Right atrium auricular region (tissue), 2 donors: ENCODE data around the gene NYAP2. TPM values are rescaled to one million over a fixed set of nuclear protein-coding genes. Genes with fewer than 3 reads are reported as not detected.

Experiments used
- DNase-seq: peaks from one replicate; pipeline ENCODE4 v3.0.0-alpha.2; 2019; ENCODE audit warnings: low spot score
- H3K27ac ChIP-seq, 2 donors: fragments of 200-600 bp; sonication (generic); 1 replicate in 1 of 2; 2 replicates in 1 of 2; pipeline ENCODE4 v1.5.1; 2016 to 2019
- H3K27me3 ChIP-seq, 2 donors: fragments of 200-600 bp; sonication (generic); one replicate each; pipeline versions ENCODE4 v1.5.1 to v1.6.0; 2017 to 2019
- H3K36me3 ChIP-seq: fragments of 200-600 bp; sonication (generic); one replicate; pipeline ENCODE4 v1.5.1; 2016
- H3K4me1 ChIP-seq, 2 donors: fragments of 200-600 bp; sonication (generic); one replicate each; pipeline versions ENCODE4 v1.5.1 to v1.6.0; 2017 to 2019
- H3K4me3 ChIP-seq, 2 donors: fragments of 200-600 bp; sonication (generic); 1 replicate in 1 of 2; 2 replicates in 1 of 2; pipeline ENCODE4 v1.5.1; 2017 to 2019; ENCODE audit warnings: mild to moderate bottlenecking in 1 of 2, moderate library complexity in 1 of 2
- H3K9me3 ChIP-seq, 2 donors: fragments of 200-600 bp; sonication (generic); one replicate each; pipeline ENCODE4 v1.5.1; 2019
- total RNA-seq, 2 donors: library from RNA; depleted of rRNA; stranded (reverse); fragments of >200 nt; gene quantifications; one replicate each; pipeline ENCODE4 v1.1.0, GENCODE V29; 2016
- TF ChIP-seq, protein P1 (sequence below), 2 donors: fragments of 200-600 bp; sonication (generic); IDR thresholded peaks; one replicate each; pipeline ENCODE4 v1.5.1; 2019; ENCODE audit warnings: antibody characterized with exemption in 2 of 2

Gene NYAP2
- total RNA-seq = not detected

DNA sequence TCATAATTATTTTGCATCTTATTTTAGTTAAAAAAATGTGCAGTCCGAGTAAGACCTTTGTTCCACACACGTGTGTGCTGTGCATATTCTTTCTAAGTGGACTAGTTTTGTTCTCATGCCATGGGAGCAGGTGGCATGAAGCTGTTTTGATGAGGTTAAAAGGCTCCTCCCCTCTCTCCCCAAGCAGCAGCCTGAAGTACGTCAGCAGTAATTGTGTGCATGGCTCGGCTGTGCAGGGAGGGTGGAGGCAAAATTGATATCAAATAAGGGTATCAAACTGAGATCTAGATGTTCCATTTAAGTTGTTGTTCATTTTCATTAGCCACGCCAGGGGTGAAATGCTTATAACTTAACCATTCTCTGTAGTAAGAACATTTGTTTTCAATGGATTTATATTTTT is at the start of gene NYAP2:
TSS of gene NYAP2 (plus strand) at position 207 of the 400 bp plus-strand sequence. CDS start 9,171 bp downstream, outside the sequence.
- Histone ChIP-seq H3K4me3 (no peak within 1 kb of the TSS), H3K27me3 (no peaks in the 10 kb centered on the region), H3K27ac (no peak within 1 kb of the TSS), H3K9me3 (no peaks in the 10 kb centered on the region), H3K36me3 (no peaks in the 10 kb centered on the region), H3K4me1 (no peaks in the 10 kb centered on the region)
- TF ChIP-seq, protein P1, sequence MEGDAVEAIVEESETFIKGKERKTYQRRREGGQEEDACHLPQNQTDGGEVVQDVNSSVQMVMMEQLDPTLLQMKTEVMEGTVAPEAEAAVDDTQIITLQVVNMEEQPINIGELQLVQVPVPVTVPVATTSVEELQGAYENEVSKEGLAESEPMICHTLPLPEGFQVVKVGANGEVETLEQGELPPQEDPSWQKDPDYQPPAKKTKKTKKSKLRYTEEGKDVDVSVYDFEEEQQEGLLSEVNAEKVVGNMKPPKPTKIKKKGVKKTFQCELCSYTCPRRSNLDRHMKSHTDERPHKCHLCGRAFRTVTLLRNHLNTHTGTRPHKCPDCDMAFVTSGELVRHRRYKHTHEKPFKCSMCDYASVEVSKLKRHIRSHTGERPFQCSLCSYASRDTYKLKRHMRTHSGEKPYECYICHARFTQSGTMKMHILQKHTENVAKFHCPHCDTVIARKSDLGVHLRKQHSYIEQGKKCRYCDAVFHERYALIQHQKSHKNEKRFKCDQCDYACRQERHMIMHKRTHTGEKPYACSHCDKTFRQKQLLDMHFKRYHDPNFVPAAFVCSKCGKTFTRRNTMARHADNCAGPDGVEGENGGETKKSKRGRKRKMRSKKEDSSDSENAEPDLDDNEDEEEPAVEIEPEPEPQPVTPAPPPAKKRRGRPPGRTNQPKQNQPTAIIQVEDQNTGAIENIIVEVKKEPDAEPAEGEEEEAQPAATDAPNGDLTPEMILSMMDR (IDR thresholded peaks at IDR 0.05) = no peak
- no peak for DNase-seq

DNA sequence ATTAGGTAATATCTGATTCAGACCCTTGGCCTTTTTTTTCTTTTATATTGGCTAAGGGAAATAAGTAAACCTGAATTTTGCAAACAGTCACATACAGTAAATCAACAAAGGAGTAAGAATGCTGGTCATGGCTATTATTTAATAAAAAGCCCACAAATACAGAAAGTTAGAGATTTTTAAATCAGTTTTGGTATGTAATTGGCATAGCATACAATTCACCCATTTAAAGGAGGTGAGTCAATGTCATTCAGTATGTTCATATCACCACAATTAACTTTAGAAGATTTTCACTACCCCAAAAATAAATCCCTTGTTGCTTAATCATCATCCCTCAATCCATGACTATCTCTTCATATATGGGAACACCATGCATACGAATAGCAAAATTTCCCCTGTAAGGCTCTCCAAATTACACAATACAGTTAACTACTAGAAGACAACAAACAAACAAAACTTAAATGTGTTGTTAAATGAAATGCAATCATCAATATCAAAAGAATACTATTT is 45.9 kb upstream of the NYAP2 start:
- Histone ChIP-seq H3K36me3 (no peaks in the 10 kb centered on the region), H3K27me3 (no peaks in the 10 kb centered on the region), H3K27ac (no peak overlapping the region), H3K4me1 (no peaks in the 10 kb centered on the region), H3K9me3 (no peaks in the 10 kb centered on the region), H3K4me3 (no peak overlapping the region)
- TF ChIP-seq, protein P1 (IDR thresholded peaks at IDR 0.05) = no peak
- DNase-seq = no peak

DNA sequence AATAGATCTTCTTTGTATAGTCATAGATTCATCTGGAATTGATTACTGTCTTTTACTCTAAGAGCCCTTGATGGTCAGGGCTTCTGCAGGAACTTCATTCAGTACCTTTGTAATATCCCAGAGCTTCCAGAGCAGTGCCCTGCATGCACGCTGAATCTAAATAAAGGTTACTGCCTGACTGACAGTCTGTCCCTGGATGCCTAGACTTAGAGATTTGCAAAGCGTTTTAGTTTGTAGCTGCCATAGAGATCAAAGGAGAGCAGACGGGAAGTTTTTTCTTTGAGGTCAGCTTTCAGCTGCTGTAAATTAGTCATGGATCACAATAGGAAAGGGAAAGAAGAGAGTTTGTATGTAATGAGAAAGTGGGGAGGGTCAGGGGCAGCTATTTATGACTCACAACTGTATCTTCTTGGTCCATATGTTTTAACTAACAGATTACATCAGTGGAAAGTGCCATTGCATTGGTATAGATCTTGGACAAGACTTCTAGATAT is 45.2 kb upstream of the NYAP2 start:
- H3K4me3 ChIP-seq = no peak overlapping the region
- no peak for DNase-seq
- no peaks in the 10 kb centered on the region for H3K27me3 ChIP-seq
- no peaks in the 10 kb centered on the region for H3K4me1 ChIP-seq
- H3K27ac ChIP-seq = no peak overlapping the region
- TF ChIP-seq, protein P1 (IDR thresholded peaks at IDR 0.05) = no peak
- H3K36me3 ChIP-seq = no peaks in the 10 kb centered on the region
- H3K9me3 ChIP-seq = no peaks in the 10 kb centered on the region

DNA sequence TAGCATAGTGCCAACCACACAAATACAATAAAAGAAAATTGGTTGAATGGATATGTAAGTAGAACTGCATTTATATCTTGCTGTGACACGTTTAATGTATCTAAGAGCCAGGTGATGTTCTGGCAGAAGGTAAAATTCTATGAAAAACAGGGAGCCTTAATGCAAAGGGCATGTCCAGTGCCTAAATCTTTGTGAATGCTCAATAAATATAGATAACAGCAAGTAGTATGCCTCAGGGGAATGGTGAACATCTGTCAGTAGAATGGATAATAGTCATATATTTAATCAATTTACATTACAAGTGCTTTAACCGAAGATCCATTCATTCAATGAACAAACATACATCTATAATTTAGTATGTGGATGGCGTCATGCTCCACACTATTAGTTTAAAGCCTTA is 43.7 kb upstream of the NYAP2 start:
- H3K9me3 ChIP-seq = no peaks in the 10 kb centered on the region
- TF ChIP-seq, protein P1 (IDR thresholded peaks at IDR 0.05) = no peak
- no peak overlapping the region for H3K4me3 ChIP-seq
- no peak overlapping the region for H3K27ac ChIP-seq
- H3K36me3 ChIP-seq = no peaks in the 10 kb centered on the region
- no peaks in the 10 kb centered on the region for H3K27me3 ChIP-seq
- DNase-seq = no peak
- H3K4me1 ChIP-seq = no peaks in the 10 kb centered on the region

DNA sequence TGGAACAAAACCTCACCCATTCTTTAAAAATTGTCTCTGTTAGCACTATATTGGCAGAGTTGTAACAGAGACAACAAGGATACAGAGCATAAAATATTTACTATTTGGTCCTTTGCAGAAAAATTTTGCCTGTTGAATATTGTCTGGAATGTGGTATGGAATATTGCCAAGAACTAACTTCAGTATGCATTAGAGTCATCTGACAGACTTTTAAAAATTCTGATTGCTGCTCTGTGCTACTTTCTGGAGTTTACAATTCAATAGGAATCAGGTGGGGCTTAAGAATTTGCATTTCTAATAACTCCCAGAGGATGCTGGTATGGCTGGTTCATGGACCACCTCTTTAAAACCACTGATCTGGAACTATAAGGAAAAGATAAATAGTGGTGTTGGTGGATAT is 32.8 kb upstream of the NYAP2 start:
- Histone ChIP-seq H3K4me3 (no peak overlapping the region), H3K27me3 (no peaks in the 10 kb centered on the region), H3K4me1 (no peaks in the 10 kb centered on the region), H3K9me3 (no peaks in the 10 kb centered on the region), H3K36me3 (no peaks in the 10 kb centered on the region), H3K27ac (no peak overlapping the region)
- no peak for DNase-seq
- TF ChIP-seq, protein P1 (IDR thresholded peaks at IDR 0.05) = no peak

DNA sequence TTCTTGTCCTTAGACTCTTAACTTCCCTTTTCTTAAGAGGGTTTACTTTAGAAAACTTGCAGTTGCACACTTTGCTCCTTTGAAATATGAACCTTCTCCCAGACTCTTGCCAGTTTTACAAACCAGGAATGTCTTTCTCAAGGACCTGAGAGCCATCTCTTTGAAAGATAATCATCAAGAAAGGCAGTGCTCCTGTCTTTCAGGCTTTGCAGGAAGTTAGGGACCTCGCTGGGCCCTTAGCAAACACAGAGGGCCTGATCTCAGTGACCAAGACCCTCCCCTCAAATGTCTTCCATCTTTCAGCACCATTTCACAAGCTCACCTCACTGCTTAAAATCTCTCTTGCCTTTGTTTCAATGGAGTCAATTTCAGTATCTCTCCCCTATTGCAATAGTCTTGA is 32.0 kb upstream of the NYAP2 start:
- H3K36me3 ChIP-seq = no peaks in the 10 kb centered on the region
- no peaks in the 10 kb centered on the region for H3K27me3 ChIP-seq
- H3K4me3 ChIP-seq = no peak overlapping the region
- no peaks in the 10 kb centered on the region for H3K9me3 ChIP-seq
- no peak for DNase-seq
- no peak overlapping the region for H3K27ac ChIP-seq
- H3K4me1 ChIP-seq = no peaks in the 10 kb centered on the region
- TF ChIP-seq, protein P1 (IDR thresholded peaks at IDR 0.05) = no peak
